GM18498 (cell line): ENCODE results near the gene SH3GLB2.

Experiments used
- ATAC-seq: cut with Tn5 transposase; IDR thresholded peaks from one replicate; pipeline ENCODE4 v1.9.1; 2021; ENCODE audit warnings: mild to moderate bottlenecking, moderate library complexity; ENCODE audit not compliant: unreplicated experiment

The SH3GLB2 gene

GRCh38 chr9:129054163-129054851 lies 26.2 kb upstream of the SH3GLB2 start:
- ATAC-seq, result no peak

- no peak for ATAC-seq
Observed at GRCh38 chr9:129053020-129053419, 24.9 kb upstream of the SH3GLB2 start.

- no peak for ATAC-seq
Observed at GRCh38 chr9:129052592-129052991, 24.5 kb upstream of the SH3GLB2 start.

- no peak for ATAC-seq
Observed at GRCh38 chr9:129042016-129042415, 13.9 kb upstream of the SH3GLB2 start.

GRCh38 chr9:129040113-129040643 lies 12.0 kb upstream of the SH3GLB2 start:
- no peak for ATAC-seq

- ATAC-seq, result no peak
Observed at GRCh38 chr9:129038109-129038852, 10.2 kb upstream of the SH3GLB2 start.

GRCh38 chr9:129037767-129038098 lies 9.6 kb upstream of the SH3GLB2 start:
- ATAC-seq, result no peak

- ATAC-seq, result no peak
Observed at GRCh38 chr9:129036923-129037766, 9.0 kb upstream of the SH3GLB2 start.

- peak; percentile 96 for ATAC-seq
Observed at GRCh38 chr9:129036241-129036922, 8.3 kb upstream of the SH3GLB2 start, which contains the start of gene MIGA2. Gene MIGA2 (plus strand): TSS chr9:129036626. CDS start chr9:129040595, 3,969 bp downstream.

- peak; percentile 3 for ATAC-seq
Observed at GRCh38 chr9:129035838-129036237, 7.7 kb upstream of the SH3GLB2 start.

- ATAC-seq, result no peak
Observed at GRCh38 chr9:129033216-129033615, 5.1 kb upstream of the SH3GLB2 start.

GRCh38 chr9:129032541-129033159 lies 4.5 kb upstream of the SH3GLB2 start:
- no peak for ATAC-seq

GRCh38 chr9:129031514-129031913 lies 3.4 kb upstream of the SH3GLB2 start:
- ATAC-seq, result no peak

- no peak for ATAC-seq
Observed at GRCh38 chr9:129030191-129030590, 2.1 kb upstream of the SH3GLB2 start.

- ATAC-seq, result peak; percentile 51
Observed at GRCh38 chr9:129027685-129028191, 393 bp downstream of the SH3GLB2 start.

- ATAC-seq, result no peak
Observed at GRCh38 chr9:129027224-129027684, 877 bp downstream of the SH3GLB2 start.

GRCh38 chr9:129026442-129027223 lies 1.5 kb downstream of the SH3GLB2 start:
- no peak for ATAC-seq

GRCh38 chr9:129023908-129024233 lies 4.3 kb downstream of the SH3GLB2 start:
- no peak for ATAC-seq
